Measurements from ENCODE around the gene WNT8A. TPM values are rescaled to one million over a fixed set of nuclear protein-coding genes. Genes with fewer than 3 reads are reported as not detected.
"Not testable (repeated sequence)": the region's sequence is repeated elsewhere in the genome, so short reads cannot be mapped to it uniquely, and the experiment has no call there.

Gene WNT8A
- total RNA-seq, 1 donor from 2014 or later, result not detected

GRCh38 chr5:138038826-138039225, 45.0 kb upstream of the WNT8A start:
- no peaks in the 10 kb centered on the region for H3K27me3 ChIP-seq
- H3K4me3 ChIP-seq, result no peak overlapping the region
- DNase-seq (ENCODE audit: extremely low spot score in 2 of 2), result no peak
- intact Hi-C loops (cut with DNase I), result no loop called here
- H3K9me3 ChIP-seq, result no peaks in the 10 kb centered on the region
- H3K4me1 ChIP-seq, result peaks cover 7% of the 10 kb centered on the region
- no peak overlapping the region for H3K27ac ChIP-seq
- no peak for TF ChIP-seq POLR2AphosphoS5 (IDR thresholded peaks at IDR 0.05; ENCODE audit: insufficient read depth in 1 of 2, low read depth in 1 of 2)
- TF ChIP-seq POLR2A (IDR thresholded peaks at IDR 0.05), result no peak
- no peak for TF ChIP-seq CTCF (IDR thresholded peaks at IDR 0.05)
- no peaks in the 10 kb centered on the region for H3K36me3 ChIP-seq

GRCh38 chr5:138045283-138045682, 38.5 kb upstream of the WNT8A start:
- H3K27ac ChIP-seq; H3K4me3 ChIP-seq; H3K36me3 ChIP-seq; H3K4me1 ChIP-seq; H3K27me3 ChIP-seq; DNase-seq (ENCODE audit: extremely low spot score in 2 of 2); intact Hi-C loops (cut with DNase I); H3K9me3 ChIP-seq: not testable (repeated sequence)

- intact Hi-C loops (cut with DNase I), result no loop called here
- H3K27me3 ChIP-seq, result no peaks in the 10 kb centered on the region
- DNase-seq (ENCODE audit: extremely low spot score in 2 of 2), result no peak
- no peaks in the 10 kb centered on the region for H3K36me3 ChIP-seq
- TF ChIP-seq CTCF (IDR thresholded peaks at IDR 0.05) (no peak), POLR2AphosphoS5 (IDR thresholded peaks at IDR 0.05; ENCODE audit: insufficient read depth in 1 of 2, low read depth in 1 of 2) (no peak), POLR2A (IDR thresholded peaks at IDR 0.05) (no peak)
- no peak overlapping the region for H3K27ac ChIP-seq
- H3K4me1 ChIP-seq, result no peaks in the 10 kb centered on the region
- H3K4me3 ChIP-seq, result no peak overlapping the region
- H3K9me3 ChIP-seq, result no peaks in the 10 kb centered on the region
Observed at GRCh38 chr5:138051441-138052296, 32.2 kb upstream of the WNT8A start.

GRCh38 chr5:138052718-138053117, 31.1 kb upstream of the WNT8A start:
- H3K9me3 ChIP-seq; H3K4me1 ChIP-seq; H3K36me3 ChIP-seq; intact Hi-C loops (cut with DNase I); H3K27me3 ChIP-seq; H3K4me3 ChIP-seq; DNase-seq (ENCODE audit: extremely low spot score in 2 of 2); H3K27ac ChIP-seq: not testable (repeated sequence)

- Histone ChIP-seq H3K27me3 (no peaks in the 10 kb centered on the region), H3K27ac (no peak overlapping the region), H3K36me3 (no peaks in the 10 kb centered on the region), H3K4me1 (no peaks in the 10 kb centered on the region), H3K9me3 (no peaks in the 10 kb centered on the region), H3K4me3 (no peak overlapping the region)
- intact Hi-C loops (cut with DNase I), result no loop called here
- TF ChIP-seq POLR2A (IDR thresholded peaks at IDR 0.05), result no peak
- TF ChIP-seq POLR2AphosphoS5 (IDR thresholded peaks at IDR 0.05; ENCODE audit: insufficient read depth in 1 of 2, low read depth in 1 of 2), result no peak
- TF ChIP-seq CTCF (IDR thresholded peaks at IDR 0.05), result no peak
- DNase-seq (ENCODE audit: extremely low spot score in 2 of 2), result no peak
Observed at GRCh38 chr5:138053554-138053953, 30.3 kb upstream of the WNT8A start.

GRCh38 chr5:138054206-138054605, 29.6 kb upstream of the WNT8A start:
- no peak for DNase-seq (ENCODE audit: extremely low spot score in 2 of 2)
- Histone ChIP-seq H3K27me3 (no peaks in the 10 kb centered on the region), H3K36me3 (no peaks in the 10 kb centered on the region), H3K9me3 (no peaks in the 10 kb centered on the region), H3K27ac (no peak overlapping the region), H3K4me3 (no peak overlapping the region), H3K4me1 (no peaks in the 10 kb centered on the region)
- TF ChIP-seq CTCF (IDR thresholded peaks at IDR 0.05), result no peak
- TF ChIP-seq POLR2A (IDR thresholded peaks at IDR 0.05), result no peak
- TF ChIP-seq POLR2AphosphoS5 (IDR thresholded peaks at IDR 0.05; ENCODE audit: insufficient read depth in 1 of 2, low read depth in 1 of 2), result no peak
- intact Hi-C loops (cut with DNase I), result no loop called here

Measured in vagina (tissue), 2 donors.